Measurements from ENCODE around the gene RDH8.

RDH8 gene

DNA sequence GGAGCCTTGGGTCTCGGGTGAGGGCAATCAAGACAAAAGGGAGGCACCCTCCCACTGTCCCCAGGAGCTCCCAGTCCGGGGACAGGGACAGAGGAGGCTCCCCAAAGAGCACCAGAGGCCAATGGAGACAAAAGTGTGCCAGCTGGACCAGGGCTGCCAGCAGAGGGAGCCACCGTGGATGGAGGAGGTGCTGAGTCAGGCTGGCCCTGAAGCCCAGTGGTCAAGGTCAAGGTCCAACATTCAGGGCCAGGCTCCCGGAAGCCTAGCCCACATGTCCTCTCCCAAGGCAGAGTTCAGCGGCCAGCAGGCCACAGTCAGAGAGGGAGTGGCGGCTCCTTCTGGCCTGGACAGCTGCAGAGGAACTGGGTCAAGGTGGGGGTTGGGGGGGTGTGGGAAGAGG lies 11.4 kb upstream of the RDH8 start:
- TF ChIP-seq TAF1 (IDR thresholded peaks at IDR 0.05; ENCODE audit: borderline replicate concordance, insufficient read depth, low read length) (no peak), FOXP2 (optimal IDR thresholded peaks at IDR 0.05; ENCODE audit: borderline replicate concordance, extremely low read depth, extremely low read length, insufficient read depth) (no peak), SIN3A (IDR thresholded peaks at IDR 0.05; ENCODE audit: borderline replicate concordance, insufficient read depth, low read length) (no peak), POLR2AphosphoS5 (IDR thresholded peaks at IDR 0.05; ENCODE audit: low read depth, low read length) (no peak)
- TF ChIP-seq, protein P1, sequence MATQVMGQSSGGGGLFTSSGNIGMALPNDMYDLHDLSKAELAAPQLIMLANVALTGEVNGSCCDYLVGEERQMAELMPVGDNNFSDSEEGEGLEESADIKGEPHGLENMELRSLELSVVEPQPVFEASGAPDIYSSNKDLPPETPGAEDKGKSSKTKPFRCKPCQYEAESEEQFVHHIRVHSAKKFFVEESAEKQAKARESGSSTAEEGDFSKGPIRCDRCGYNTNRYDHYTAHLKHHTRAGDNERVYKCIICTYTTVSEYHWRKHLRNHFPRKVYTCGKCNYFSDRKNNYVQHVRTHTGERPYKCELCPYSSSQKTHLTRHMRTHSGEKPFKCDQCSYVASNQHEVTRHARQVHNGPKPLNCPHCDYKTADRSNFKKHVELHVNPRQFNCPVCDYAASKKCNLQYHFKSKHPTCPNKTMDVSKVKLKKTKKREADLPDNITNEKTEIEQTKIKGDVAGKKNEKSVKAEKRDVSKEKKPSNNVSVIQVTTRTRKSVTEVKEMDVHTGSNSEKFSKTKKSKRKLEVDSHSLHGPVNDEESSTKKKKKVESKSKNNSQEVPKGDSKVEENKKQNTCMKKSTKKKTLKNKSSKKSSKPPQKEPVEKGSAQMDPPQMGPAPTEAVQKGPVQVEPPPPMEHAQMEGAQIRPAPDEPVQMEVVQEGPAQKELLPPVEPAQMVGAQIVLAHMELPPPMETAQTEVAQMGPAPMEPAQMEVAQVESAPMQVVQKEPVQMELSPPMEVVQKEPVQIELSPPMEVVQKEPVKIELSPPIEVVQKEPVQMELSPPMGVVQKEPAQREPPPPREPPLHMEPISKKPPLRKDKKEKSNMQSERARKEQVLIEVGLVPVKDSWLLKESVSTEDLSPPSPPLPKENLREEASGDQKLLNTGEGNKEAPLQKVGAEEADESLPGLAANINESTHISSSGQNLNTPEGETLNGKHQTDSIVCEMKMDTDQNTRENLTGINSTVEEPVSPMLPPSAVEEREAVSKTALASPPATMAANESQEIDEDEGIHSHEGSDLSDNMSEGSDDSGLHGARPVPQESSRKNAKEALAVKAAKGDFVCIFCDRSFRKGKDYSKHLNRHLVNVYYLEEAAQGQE (IDR thresholded peaks at IDR 0.05; ENCODE audit: insufficient read depth in 1 of 2, low read depth in 2 of 2, low read length in 2 of 2): no peak

DNA sequence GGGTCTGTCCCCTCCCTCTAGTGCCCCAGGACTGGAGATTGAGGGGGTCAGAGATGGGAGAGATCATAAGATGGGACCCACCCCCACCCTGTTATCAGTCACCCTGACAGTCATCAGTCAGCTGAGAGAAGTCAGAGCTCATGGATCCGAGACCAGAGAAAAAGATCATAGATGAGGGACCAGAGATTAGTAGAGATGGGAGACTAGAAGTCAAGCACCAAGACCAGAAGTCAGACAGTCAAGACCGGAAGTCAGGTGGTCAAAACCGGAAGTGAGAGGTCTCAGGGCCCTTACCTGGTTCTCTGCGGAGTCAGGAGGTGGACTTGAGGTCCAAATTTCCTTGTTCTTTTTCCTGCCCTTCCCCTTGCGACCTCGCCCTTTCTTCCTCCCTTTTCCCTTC lies 10.0 kb upstream of the RDH8 start:
- TF ChIP-seq SIN3A (IDR thresholded peaks at IDR 0.05; ENCODE audit: borderline replicate concordance, insufficient read depth, low read length): no peak
- no peak for TF ChIP-seq TAF1 (IDR thresholded peaks at IDR 0.05; ENCODE audit: borderline replicate concordance, insufficient read depth, low read length)
- TF ChIP-seq, protein P1 (IDR thresholded peaks at IDR 0.05; ENCODE audit: insufficient read depth in 1 of 2, low read depth in 2 of 2, low read length in 2 of 2): no peak
- no peak for TF ChIP-seq FOXP2 (optimal IDR thresholded peaks at IDR 0.05; ENCODE audit: borderline replicate concordance, extremely low read depth, extremely low read length, insufficient read depth)
- no peak for TF ChIP-seq POLR2AphosphoS5 (IDR thresholded peaks at IDR 0.05; ENCODE audit: low read depth, low read length)

DNA sequence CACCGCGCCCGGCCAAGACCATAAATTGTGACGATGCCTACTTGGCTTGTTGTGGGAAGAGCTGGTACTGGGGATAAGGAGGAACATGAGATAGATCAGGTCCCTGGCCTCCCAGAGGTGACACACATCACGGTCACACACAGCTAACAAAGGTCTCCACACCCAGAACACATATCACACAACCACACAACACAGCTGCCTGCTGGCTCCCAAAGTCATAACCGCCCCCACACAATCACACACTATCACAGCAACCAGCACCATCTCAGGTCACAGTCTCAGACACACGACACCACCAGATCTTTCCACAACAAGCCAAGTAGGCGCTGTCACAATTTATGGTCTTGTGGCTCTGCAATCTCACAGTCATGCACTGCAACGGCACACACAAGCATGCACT lies 8.7 kb upstream of the RDH8 start:
- TF ChIP-seq, protein P1 (IDR thresholded peaks at IDR 0.05; ENCODE audit: insufficient read depth in 1 of 2, low read depth in 2 of 2, low read length in 2 of 2): no peak
- no peak for TF ChIP-seq FOXP2 (optimal IDR thresholded peaks at IDR 0.05; ENCODE audit: borderline replicate concordance, extremely low read depth, extremely low read length, insufficient read depth)
- no peak for TF ChIP-seq POLR2AphosphoS5 (IDR thresholded peaks at IDR 0.05; ENCODE audit: low read depth, low read length)
- no peak for TF ChIP-seq TAF1 (IDR thresholded peaks at IDR 0.05; ENCODE audit: borderline replicate concordance, insufficient read depth, low read length)
- no peak for TF ChIP-seq SIN3A (IDR thresholded peaks at IDR 0.05; ENCODE audit: borderline replicate concordance, insufficient read depth, low read length)

DNA sequence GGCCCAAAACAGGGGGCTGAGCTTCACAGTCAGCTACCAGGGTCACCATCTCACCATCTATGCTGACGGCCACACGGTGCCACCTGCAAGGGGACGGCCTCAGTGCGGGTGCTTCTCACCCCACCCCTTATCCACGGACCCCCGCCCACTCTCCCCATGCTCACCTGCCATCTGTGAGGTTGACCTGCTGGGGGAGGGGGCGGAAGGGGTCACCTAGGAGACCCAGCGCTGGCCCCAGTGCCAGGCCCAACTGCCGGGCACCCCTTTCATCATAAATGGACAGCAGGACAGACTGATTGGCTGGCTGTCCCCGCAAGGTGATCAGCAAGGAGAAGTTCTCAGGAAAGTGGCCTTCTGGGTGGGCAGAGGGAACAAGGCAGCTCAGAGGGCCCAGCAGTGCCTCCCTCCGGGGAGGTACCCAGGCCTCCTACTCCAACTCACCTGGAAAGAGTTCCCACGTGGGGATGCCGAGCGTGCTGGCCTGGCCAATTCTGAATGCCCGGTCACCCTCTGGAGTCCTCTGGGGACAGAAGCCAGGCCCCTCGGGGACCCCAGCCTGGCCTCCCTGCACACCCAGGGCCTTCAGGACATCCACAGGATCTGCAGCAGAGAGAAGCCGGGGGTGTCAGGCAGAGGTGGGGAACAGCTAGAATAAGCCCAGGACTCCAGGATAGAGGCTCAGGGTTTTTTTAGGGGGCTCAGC lies 7.5 kb upstream of the RDH8 start:
- TF ChIP-seq TAF1 (IDR thresholded peaks at IDR 0.05; ENCODE audit: borderline replicate concordance, insufficient read depth, low read length) (no peak), FOXP2 (optimal IDR thresholded peaks at IDR 0.05; ENCODE audit: borderline replicate concordance, extremely low read depth, extremely low read length, insufficient read depth) (no peak), POLR2AphosphoS5 (IDR thresholded peaks at IDR 0.05; ENCODE audit: low read depth, low read length) (no peak), SIN3A (IDR thresholded peaks at IDR 0.05; ENCODE audit: borderline replicate concordance, insufficient read depth, low read length) (no peak)
- TF ChIP-seq, protein P1 (IDR thresholded peaks at IDR 0.05; ENCODE audit: insufficient read depth in 1 of 2, low read depth in 2 of 2, low read length in 2 of 2): no peak

Data from PFSK-1 (cell line).